KMS-11 (cell line): ENCODE results near the gene MED15.

Experiments
- H2AFZ ChIP-seq: fragments of 200-600 bp; sonication (generic); 2 replicates; pipeline ENCODE4 v1.6.1; 2016; ENCODE audit warnings: antibody characterized with exemption, mixed run types, low read depth
- H3K27ac ChIP-seq: fragments of 200-600 bp; sonication (generic); 2 replicates; pipeline ENCODE4 v1.6.1; 2016; ENCODE audit warnings: mild to moderate bottlenecking, mixed run types
- H3K27me3 ChIP-seq: fragments of 200-600 bp; sonication (generic); 2 replicates; pipeline ENCODE4 v1.6.1; 2017; ENCODE audit warnings: mild to moderate bottlenecking, low read depth, mixed run types, moderate library complexity; ENCODE audit not compliant: insufficient read depth
- H3K36me3 ChIP-seq: fragments of 200-600 bp; sonication (generic); 2 replicates; pipeline ENCODE4 v1.6.1; 2017; ENCODE audit warnings: mild to moderate bottlenecking, mixed run types; ENCODE audit not compliant: insufficient read depth
- H3K4me1 ChIP-seq: fragments of 200-600 bp; sonication (generic); 2 replicates; pipeline ENCODE4 v1.6.1; 2016; ENCODE audit warnings: mild to moderate bottlenecking, low read depth, mixed run types; ENCODE audit not compliant: poor library complexity, severe bottlenecking
- H3K4me2 ChIP-seq: fragments of 200-600 bp; sonication (generic); 2 replicates; pipeline ENCODE4 v1.7.0; 2016; ENCODE audit warnings: mild to moderate bottlenecking, mixed run types
- H3K4me3 ChIP-seq: fragments of 200-600 bp; sonication (generic); IDR thresholded peaks from 2 replicates; pipeline ENCODE4 v1.6.1; 2017; ENCODE audit warnings: low read depth, low read length, mixed read lengths; ENCODE audit not compliant: insufficient read depth
- H3K79me2 ChIP-seq: fragments of 200-600 bp; sonication (generic); 2 replicates; pipeline ENCODE4 v1.6.1; 2016; ENCODE audit warnings: low read depth, mixed run types; ENCODE audit not compliant: insufficient read depth
- H3K9ac ChIP-seq: fragments of 200-600 bp; sonication (generic); 2 replicates; pipeline ENCODE4 v1.6.1; 2016; ENCODE audit warnings: mild to moderate bottlenecking, mixed run types
- H4K20me1 ChIP-seq: fragments of 200-600 bp; sonication (generic); 2 replicates; pipeline ENCODE4 v1.6.1; 2016; ENCODE audit warnings: mild to moderate bottlenecking, mixed run types; ENCODE audit not compliant: insufficient read depth
- TF ChIP-seq, protein P1 (sequence below): fragments of 200-600 bp; sonication (generic); conservative IDR thresholded peaks from 2 replicates; pipeline ENCODE4 v1.6.1; 2017; ENCODE audit warnings: low read depth, mild to moderate bottlenecking, antibody characterized with exemption, low read length, moderate library complexity, mixed read lengths

The MED15 gene

DNA sequence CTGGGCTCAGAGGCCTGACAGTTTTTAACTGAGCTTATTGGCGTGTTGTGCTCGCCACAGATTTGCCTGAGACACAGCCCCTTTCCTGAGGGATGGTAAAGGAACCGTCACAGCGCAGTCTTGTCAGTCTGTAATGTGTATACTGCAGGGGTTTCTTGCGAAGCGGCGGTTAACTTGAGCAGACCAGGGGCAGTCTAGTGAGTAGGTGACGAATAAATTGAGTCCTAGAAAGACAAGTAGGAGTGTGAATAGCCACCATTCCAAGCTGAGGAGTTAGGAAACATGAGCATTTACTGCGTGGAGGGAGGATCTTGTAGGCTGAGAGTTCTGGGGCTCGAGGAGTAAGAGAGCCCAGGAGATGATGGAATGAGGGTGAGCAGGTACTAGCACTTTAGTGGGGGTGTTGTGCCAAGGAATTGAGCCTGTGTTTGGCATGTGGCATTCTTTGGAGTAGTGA lies 1.4 kb downstream of the MED15 start:
- H3K27ac ChIP-seq: peak overlapping the region; percentile 42; the same call in 1 of the 2 replicates
- H3K9ac ChIP-seq: peak overlapping the region; percentile 56; the same call in 1 of the 2 replicates
- H3K4me3 ChIP-seq: no peak overlapping the region
- TF ChIP-seq, protein P1, sequence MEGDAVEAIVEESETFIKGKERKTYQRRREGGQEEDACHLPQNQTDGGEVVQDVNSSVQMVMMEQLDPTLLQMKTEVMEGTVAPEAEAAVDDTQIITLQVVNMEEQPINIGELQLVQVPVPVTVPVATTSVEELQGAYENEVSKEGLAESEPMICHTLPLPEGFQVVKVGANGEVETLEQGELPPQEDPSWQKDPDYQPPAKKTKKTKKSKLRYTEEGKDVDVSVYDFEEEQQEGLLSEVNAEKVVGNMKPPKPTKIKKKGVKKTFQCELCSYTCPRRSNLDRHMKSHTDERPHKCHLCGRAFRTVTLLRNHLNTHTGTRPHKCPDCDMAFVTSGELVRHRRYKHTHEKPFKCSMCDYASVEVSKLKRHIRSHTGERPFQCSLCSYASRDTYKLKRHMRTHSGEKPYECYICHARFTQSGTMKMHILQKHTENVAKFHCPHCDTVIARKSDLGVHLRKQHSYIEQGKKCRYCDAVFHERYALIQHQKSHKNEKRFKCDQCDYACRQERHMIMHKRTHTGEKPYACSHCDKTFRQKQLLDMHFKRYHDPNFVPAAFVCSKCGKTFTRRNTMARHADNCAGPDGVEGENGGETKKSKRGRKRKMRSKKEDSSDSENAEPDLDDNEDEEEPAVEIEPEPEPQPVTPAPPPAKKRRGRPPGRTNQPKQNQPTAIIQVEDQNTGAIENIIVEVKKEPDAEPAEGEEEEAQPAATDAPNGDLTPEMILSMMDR: no peak
- H4K20me1 ChIP-seq: no peaks in the 10 kb centered on the region; the same call in 1 of the 2 replicates
- no peaks in the 10 kb centered on the region for H3K27me3 ChIP-seq
- H3K4me2 ChIP-seq: peak overlapping the region; percentile 99
- H3K4me1 ChIP-seq: peaks cover 34% of the 10 kb centered on the region
- no peaks in the 10 kb centered on the region for H3K36me3 ChIP-seq
- no peak overlapping the region for H2AFZ ChIP-seq
- H3K79me2 ChIP-seq: peaks cover 62% of the 10 kb centered on the region

DNA sequence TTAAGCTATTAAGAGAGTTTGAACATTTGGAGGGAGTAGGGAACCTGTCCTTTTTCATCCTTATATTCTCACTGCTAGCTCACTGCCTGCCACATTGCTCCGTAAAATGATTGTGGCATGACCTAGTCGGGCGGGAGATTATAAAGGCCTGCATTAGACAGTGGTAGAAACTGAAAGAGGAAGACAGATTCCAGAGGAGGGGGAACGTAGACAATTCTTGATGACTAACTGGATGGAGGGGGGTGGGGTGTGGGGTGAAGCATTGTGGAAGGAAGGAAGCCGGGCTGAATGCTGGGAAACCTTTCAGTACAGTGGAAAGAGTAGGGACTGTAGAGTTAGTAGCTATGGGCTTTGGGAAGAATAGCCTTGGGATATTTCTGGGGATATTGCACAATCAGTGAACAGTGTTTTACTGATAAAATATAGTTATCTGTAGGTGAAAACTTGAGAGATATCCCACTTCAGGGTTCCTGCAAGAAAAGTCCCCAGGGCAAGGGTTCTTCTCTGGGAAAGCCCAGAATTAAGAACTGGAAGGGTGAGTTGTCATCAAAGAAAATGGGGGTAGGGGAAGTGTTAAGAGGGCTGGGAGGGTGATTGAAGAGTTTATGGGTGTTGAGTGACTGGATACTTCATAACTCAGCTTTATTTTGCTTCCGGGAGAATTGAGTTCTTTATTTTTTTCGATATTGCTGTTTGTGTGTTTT lies 2.1 kb downstream of the MED15 start:
- peak overlapping the region; percentile 42; the same call in 1 of the 2 replicates for H3K27ac ChIP-seq
- TF ChIP-seq, protein P1: no peak
- H4K20me1 ChIP-seq: no peaks in the 10 kb centered on the region; the same call in 1 of the 2 replicates
- H3K36me3 ChIP-seq: no peaks in the 10 kb centered on the region
- no peak overlapping the region for H3K4me3 ChIP-seq
- H3K27me3 ChIP-seq: no peaks in the 10 kb centered on the region
- H3K4me2 ChIP-seq: peak overlapping the region; percentile 99
- peaks cover 69% of the 10 kb centered on the region for H3K79me2 ChIP-seq
- H3K4me1 ChIP-seq: peaks cover 34% of the 10 kb centered on the region
- no peak overlapping the region for H2AFZ ChIP-seq
- peak overlapping the region; percentile 56; the same call in 1 of the 2 replicates for H3K9ac ChIP-seq

DNA sequence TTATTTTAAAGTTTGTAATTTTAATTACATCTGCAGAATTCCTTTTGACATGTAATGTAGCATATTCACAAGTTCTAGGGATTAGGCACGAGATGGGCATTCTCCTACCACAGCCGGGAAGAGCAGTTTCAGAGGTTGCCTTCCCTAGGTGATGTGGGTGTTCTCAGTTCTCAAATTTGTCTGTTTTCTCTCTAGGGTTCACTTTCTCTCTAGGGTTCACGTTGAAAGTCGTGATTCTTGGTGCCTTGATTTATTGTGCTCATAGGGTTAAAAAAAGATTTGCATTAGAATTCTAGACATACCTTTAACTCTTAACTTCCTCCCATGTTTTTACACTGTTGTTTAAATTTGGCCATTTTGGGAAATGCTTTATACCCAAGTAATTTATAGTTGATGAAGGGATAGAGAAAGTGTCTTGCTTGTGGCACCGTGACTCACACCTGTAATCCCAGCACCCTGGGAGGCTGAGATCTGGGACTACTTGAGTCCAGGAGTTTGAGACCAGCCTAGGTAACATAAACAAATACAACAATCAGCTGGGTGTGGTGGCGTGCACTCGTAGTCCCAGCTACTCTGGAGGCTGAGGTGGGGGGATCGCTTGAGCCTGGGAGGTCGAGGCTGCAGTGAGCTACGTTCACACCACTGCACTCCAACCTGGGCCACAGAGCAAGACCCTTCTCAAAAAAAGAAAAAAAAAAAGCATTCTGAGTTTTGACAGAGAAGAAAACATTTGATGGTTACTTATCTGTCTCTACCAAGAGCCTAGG lies 3.6 kb downstream of the MED15 start:
- no peak overlapping the region for H3K9ac ChIP-seq
- H3K79me2 ChIP-seq: peaks cover 83% of the 10 kb centered on the region
- H3K36me3 ChIP-seq: no peaks in the 10 kb centered on the region; the same call in 1 of the 2 replicates
- peak overlapping the region; percentile 6; the same call in 1 of the 2 replicates for H3K4me2 ChIP-seq
- no peaks in the 10 kb centered on the region for H3K27me3 ChIP-seq
- peaks cover 34% of the 10 kb centered on the region for H3K4me1 ChIP-seq
- H2AFZ ChIP-seq: no peak overlapping the region
- no peak overlapping the region for H3K27ac ChIP-seq
- TF ChIP-seq, protein P1: no peak
- peaks cover 4% of the 10 kb centered on the region for H4K20me1 ChIP-seq
- H3K4me3 ChIP-seq: no peak overlapping the region

DNA sequence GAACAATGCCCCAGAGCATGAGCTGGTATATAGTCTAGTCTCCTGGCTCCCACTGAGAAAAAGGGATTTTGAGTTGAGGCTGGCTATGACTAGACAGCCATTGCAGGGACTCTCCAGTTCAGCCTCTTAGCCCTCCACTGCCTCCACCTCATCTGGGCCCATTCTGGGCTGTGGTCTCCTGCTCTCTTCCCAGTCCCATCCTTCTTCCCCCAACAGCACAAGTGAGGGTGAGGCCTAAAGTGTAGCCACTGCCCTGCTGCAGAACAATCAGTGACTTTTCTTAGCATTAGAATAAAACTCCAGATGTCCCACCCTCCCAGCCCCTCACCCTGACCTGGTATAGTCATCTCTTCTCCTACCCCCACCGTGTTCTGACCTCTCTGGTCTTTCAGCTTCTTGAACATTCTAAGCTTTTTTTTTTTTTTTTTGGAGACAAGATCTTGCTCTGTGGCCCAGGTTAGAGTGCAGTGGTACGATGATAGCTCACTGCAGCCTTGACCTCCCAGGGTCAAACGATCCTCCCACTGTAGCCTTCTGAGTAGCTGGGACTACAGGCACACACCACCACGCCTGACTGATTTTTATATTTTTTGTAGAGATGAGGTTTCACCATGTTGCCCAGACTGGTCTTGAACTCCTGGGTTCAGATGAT lies 4.3 kb downstream of the MED15 start:
- Histone ChIP-seq H3K4me1 (peaks cover 34% of the 10 kb centered on the region), H3K27ac (no peak overlapping the region), H3K4me3 (no peak overlapping the region), H3K79me2 (peaks cover 83% of the 10 kb centered on the region), H3K27me3 (no peaks in the 10 kb centered on the region), H3K36me3 (no peaks in the 10 kb centered on the region; the same call in 1 of the 2 replicates), H3K9ac (no peak overlapping the region), H4K20me1 (peaks cover 7% of the 10 kb centered on the region), H3K4me2 (no peak overlapping the region), H2AFZ (no peak overlapping the region)
- TF ChIP-seq, protein P1: no peak
